Kidney (tissue), 14 donors: ENCODE results near the gene IFRD2. TPM values are rescaled to one million over a fixed set of nuclear protein-coding genes. Genes with fewer than 3 reads are reported as not detected.
A peak's percentile ranks its signal among the peaks of the same experiment; 100 is the strongest.

ENCODE experiments used
- DNase-seq, 5 donors: peaks; one replicate each; pipeline ENCODE4 v3.0.0-alpha.2; 2013 to 2020
- FAIRE-seq: peaks from 2 replicates; lab custom pipeline; 2012; peaks lifted over from hg19 to GRCh38; lab: Jason Lieb, UNC
- H3K27ac ChIP-seq, 2 donors: one replicate each; pipeline ENCODE4 v1.7.0; 2013; ENCODE audit warnings: low read depth in 2 of 2, low read length in 2 of 2, inconsistent platforms in 1 of 2
- H3K27me3 ChIP-seq: one replicate; pipeline ENCODE4 v1.7.1; 2013; ENCODE audit warnings: low read length, inconsistent platforms; ENCODE audit not compliant: control insufficient read depth, insufficient read depth
- H3K36me3 ChIP-seq, 3 donors: one replicate each; pipeline versions ENCODE4 v1.7.0 to v1.7.1; 2013; ENCODE audit warnings: low read length in 3 of 3, control low read depth in 1 of 3, inconsistent platforms in 1 of 3; ENCODE audit not compliant: insufficient read depth in 3 of 3, control insufficient read depth in 2 of 3
- H3K4me1 ChIP-seq, 3 donors: one replicate each; pipeline versions ENCODE4 v1.7.0 to v1.7.1; 2013; ENCODE audit warnings: low read length in 3 of 3, inconsistent platforms in 1 of 3, low read depth in 1 of 3; ENCODE audit not compliant: control insufficient read depth in 2 of 3, insufficient read depth in 2 of 3
- H3K4me3 ChIP-seq, 3 donors: one replicate each; pipeline versions ENCODE4 v1.7.0 to v1.8.1; 2013; ENCODE audit warnings: low read length in 3 of 3, control low read depth in 1 of 3, inconsistent platforms in 1 of 3
- H3K9ac ChIP-seq, 3 donors: one replicate each; pipeline versions ENCODE4 v1.7.0 to v1.7.1; 2013; ENCODE audit warnings: low read length in 3 of 3, control low read depth in 1 of 3, inconsistent platforms in 1 of 3
- H3K9me3 ChIP-seq, 3 donors: one replicate each; pipeline versions ENCODE4 v1.7.0 to v1.7.1; 2013; ENCODE audit warnings: low read length in 3 of 3, control low read depth in 1 of 3, inconsistent platforms in 1 of 3; ENCODE audit not compliant: control insufficient read depth in 2 of 3, insufficient read depth in 1 of 3
- CTCF ChIP-seq: IDR thresholded peaks from 3 replicates; pipeline ENCODE4 v1.5.1; 2012; ENCODE audit warnings: mild to moderate bottlenecking, moderate library complexity, borderline replicate concordance; ENCODE audit not compliant: insufficient read depth; ENCODE audit errors: extremely low read depth
- intact Hi-C: fragments of 100-400 bp; cut with DNase I; formaldehyde crosslinking; loops from one replicate; pipeline ENCODE4 v1.11.1; 2022
- polyA plus RNA-seq: library from polyadenylated mRNA; stranded (reverse); fragments of 350-450 nt; fragmentation: Illumina TruSeq; extraction: RNeasy Lipid Tissue Mini Kit (QIAGEN cat#74804); gene quantifications from one replicate; pipeline ENCODE4 v1.2.3, GENCODE V29; 2014; ENCODE audit warnings: low read depth, low replicate concordance; ENCODE audit not compliant: insufficient read depth
- total RNA-seq: library from RNA; stranded (reverse); fragmentation: NEBNext Ultra II Directional; extraction: Animal tissue kit (Norgen Biotek cat#: 25700); gene quantifications from one replicate; pipeline ENCODE4 v1.2.1, GENCODE V29; 2021
- donor health status: control.
- donor health status: control.
- donor health status: control.
- donor health status: control.
- donor health status: control.
- donor health status: DM: yes; HTN: yes; CAD: no.
- donor health status: Normal renal cell carcinoma (clear cell type).

Gene IFRD2
- total and polyA plus RNA-seq, 2 donors from 2014 or later, result 54.1 to 78.1 TPM

- no peak overlapping the region for H3K9ac ChIP-seq
- H3K36me3 ChIP-seq, result peaks cover 0 to 10% (median 0%) of the 10 kb centered on the region in 3 donors
- intact Hi-C loops, result no loop called here
- no peak overlapping the region for H3K27ac ChIP-seq
- no peak for FAIRE-seq
- H3K4me3 ChIP-seq, result no peak overlapping the region
- no peak for TF ChIP-seq CTCF
- peaks cover 3 to 24% (median 24%) of the 10 kb centered on the region in 3 donors for H3K4me1 ChIP-seq
- no peaks in the 10 kb centered on the region for H3K27me3 ChIP-seq
- DNase-seq, result no peak
- no peaks in the 10 kb centered on the region for H3K9me3 ChIP-seq
Observed at GRCh38 chr3:50294089-50294488, 1.9 kb upstream of the IFRD2 start.

GRCh38 chr3:50293079-50293801 lies 1.0 kb upstream of the IFRD2 start:
- Histone ChIP-seq H3K9me3 (no peaks in the 10 kb centered on the region), H3K36me3 (peaks cover 0 to 18% (median 6%) of the 10 kb centered on the region in 3 donors), H3K27me3 (no peaks in the 10 kb centered on the region), H3K4me3 (peak overlapping the region in 1 of 3 donors; percentile 88), H3K9ac (peak overlapping the region in 1 of 3 donors; percentile 84), H3K27ac (peak overlapping the region; percentile 78 to 88), H3K4me1 (peaks cover 3 to 21% (median 16%) of the 10 kb centered on the region in 3 donors)
- FAIRE-seq (no peak), DNase-seq (peak in 1 of 5 donors; percentile 62)
- TF ChIP-seq CTCF, result no peak
- intact Hi-C loops, result no loop called here

GRCh38 chr3:50290161-50290641 lies 2.0 kb downstream of the IFRD2 start:
- Histone ChIP-seq H3K4me3 (no peak overlapping the region), H3K36me3 (peaks cover 0 to 25% (median 9%) of the 10 kb centered on the region in 3 donors), H3K27ac (no peak overlapping the region), H3K9ac (no peak overlapping the region), H3K4me1 (peaks cover 3 to 17% (median 16%) of the 10 kb centered on the region in 3 donors), H3K9me3 (no peaks in the 10 kb centered on the region), H3K27me3 (no peaks in the 10 kb centered on the region)
- peak in 1 of 5 donors; percentile 56 for DNase-seq
- FAIRE-seq, result no peak
- no peak for TF ChIP-seq CTCF
- intact Hi-C loops, result no loop called here
